ENCODE results near the gene HTT. TPM values are rescaled to one million over a fixed set of nuclear protein-coding genes. Genes with fewer than 3 reads are reported as not detected.
A peak's percentile ranks its signal among the peaks of the same experiment; 100 is the strongest.

Gene HTT
- total RNA-seq, 6 donors from 2014 or later = 55.4 to 170 (median 81.5) TPM

- Histone ChIP-seq H3K9me3 (no peaks in the 10 kb centered on the region), H3K27ac (no peak overlapping the region), H3K36me3 (peaks cover 0 to 11% (median 2%) of the 10 kb centered on the region in 4 donors), H3K27me3 (no peaks in the 10 kb centered on the region), H3K4me1 (no peaks in the 10 kb centered on the region), H3K4me3 (no peak overlapping the region)
- ATAC-seq (ENCODE audit: low FRiP score in 2 of 2) (no peak), DNase-seq (peak in 1 of 2 donors; percentile 29)
- no peak for TF ChIP-seq CTCF (IDR thresholded peaks at IDR 0.05)
- TF ChIP-seq POLR2A (IDR thresholded peaks at IDR 0.05) = no peak
- no peak for TF ChIP-seq POLR2AphosphoS5 (IDR thresholded peaks at IDR 0.05)
- 90 to 95% methylated on average over 8 to 21 of the region's 21 CpGs for WGBS, 2 donors
These were observed 173.1 kb downstream of the HTT start for GRCh38 chr4:3247399-3248177.

GRCh38 chr4:3248178-3248480 lies 173.6 kb downstream of the HTT start:
- WGBS, 2 donors = 95 to 97% methylated on average over 10 to 13 of the region's 14 CpGs
- H3K27me3 ChIP-seq = no peaks in the 10 kb centered on the region
- H3K27ac ChIP-seq = no peak overlapping the region
- TF ChIP-seq POLR2A (IDR thresholded peaks at IDR 0.05) = no peak
- no peak for TF ChIP-seq EP300 (IDR thresholded peaks at IDR 0.05)
- TF ChIP-seq CTCF (IDR thresholded peaks at IDR 0.05) = no peak
- TF ChIP-seq POLR2AphosphoS5 (IDR thresholded peaks at IDR 0.05) = no peak
- ATAC-seq (ENCODE audit: low FRiP score in 2 of 2) = no peak
- peak in 1 of 2 donors; percentile 76 for DNase-seq
- H3K36me3 ChIP-seq = peaks cover 0 to 5% (median 0%) of the 10 kb centered on the region in 4 donors
- no peak overlapping the region for H3K4me3 ChIP-seq
- no peaks in the 10 kb centered on the region for H3K4me1 ChIP-seq
- no peaks in the 10 kb centered on the region for H3K9me3 ChIP-seq

GRCh38 chr4:3248811-3249661 lies 174.6 kb downstream of the HTT start, which contains the start of gene MSANTD1:
MSANTD1 (plus strand) TSS chr4:3249159; CDS start chr4:3249223, 64 bp downstream.
- no peaks in the 10 kb centered on the region for H3K4me1 ChIP-seq
- WGBS, 2 donors = 92 to 94% methylated on average over 69 to 71 of the region's 72 CpGs
- no peak within 1 kb of the TSS for H3K4me3 ChIP-seq
- H3K27me3 ChIP-seq = no peaks in the 10 kb centered on the region
- H3K36me3 ChIP-seq = no peaks in the 10 kb centered on the region
- no peak for ATAC-seq (ENCODE audit: low FRiP score in 2 of 2)
- TF ChIP-seq POLR2AphosphoS5 (IDR thresholded peaks at IDR 0.05) = no peak
- TF ChIP-seq EP300 (IDR thresholded peaks at IDR 0.05) = no peak
- TF ChIP-seq CTCF (IDR thresholded peaks at IDR 0.05) = no peak
- TF ChIP-seq POLR2A (IDR thresholded peaks at IDR 0.05) = no peak
- no peaks in the 10 kb centered on the region for H3K9me3 ChIP-seq
- DNase-seq = peak in 1 of 2 donors; percentile 84
- no peak within 1 kb of the TSS for H3K27ac ChIP-seq

GRCh38 chr4:3249711-3250437 lies 175.4 kb downstream of the HTT start:
- WGBS, 2 donors = 83 to 94% methylated on average over 10 to 19 of the region's 20 CpGs
- no peaks in the 10 kb centered on the region for H3K36me3 ChIP-seq
- H3K4me3 ChIP-seq = no peak overlapping the region
- ATAC-seq (ENCODE audit: low FRiP score in 2 of 2) = no peak
- TF ChIP-seq POLR2AphosphoS5 (IDR thresholded peaks at IDR 0.05) (no peak), CTCF (IDR thresholded peaks at IDR 0.05) (no peak), EP300 (IDR thresholded peaks at IDR 0.05) (no peak), POLR2A (IDR thresholded peaks at IDR 0.05) (no peak)
- H3K9me3 ChIP-seq = no peaks in the 10 kb centered on the region
- peak in 1 of 2 donors; percentile 59 for DNase-seq
- peak overlapping the region in 2 of 4 donors; percentile 3 to 77 for H3K27ac ChIP-seq
- no peaks in the 10 kb centered on the region for H3K4me1 ChIP-seq
- H3K27me3 ChIP-seq = no peaks in the 10 kb centered on the region

Measured in upper lobe of left lung (tissue), 6 donors.